Mesendoderm (in vitro differentiated cells): ENCODE measurements around the gene JMJD1C.

ENCODE experiments used
- DNase-seq: peaks from one replicate; pipeline ENCODE4 v3.0.0; 2013
- H2AK5ac ChIP-seq: 2 replicates; pipeline ENCODE4 v1.6.1; 2013; ENCODE audit warnings: low read length, inconsistent platforms
- H2BK120ac ChIP-seq: 2 replicates; pipeline ENCODE4 v1.6.1; 2013; ENCODE audit warnings: low read depth, mild to moderate bottlenecking, low read length, moderate library complexity, mixed read lengths
- H2BK15ac ChIP-seq: replicated peaks from 2 replicates; pipeline ENCODE4 v1.6.1; 2013; ENCODE audit warnings: low read depth, mild to moderate bottlenecking, moderate library complexity
- H2BK5ac ChIP-seq: 2 replicates; pipeline ENCODE4 v1.6.1; 2013; ENCODE audit warnings: low read length, inconsistent platforms
- H3K18ac ChIP-seq: 2 replicates; pipeline ENCODE4 v1.6.1; 2013; ENCODE audit warnings: mild to moderate bottlenecking, low read length, mixed read lengths
- H3K23ac ChIP-seq: one replicate; pipeline ENCODE4 v1.6.1; 2013; ENCODE audit warnings: low read length
- H3K27ac ChIP-seq: 2 replicates; pipeline ENCODE4 v1.5.1; 2013; ENCODE audit warnings: low read depth, mild to moderate bottlenecking, inconsistent platforms, low read length, moderate library complexity
- H3K27me3 ChIP-seq: 2 replicates; pipeline ENCODE4 v1.6.1; 2013; ENCODE audit warnings: low read length, control low read depth, mild to moderate bottlenecking, inconsistent platforms; ENCODE audit not compliant: insufficient read depth, poor library complexity
- H3K36me3 ChIP-seq: 2 replicates; pipeline ENCODE4 v1.6.1; 2013; ENCODE audit warnings: low read length, inconsistent platforms; ENCODE audit not compliant: control insufficient read depth, insufficient read depth
- H3K4ac ChIP-seq: one replicate; pipeline ENCODE4 v1.6.1; 2013; ENCODE audit warnings: low read depth, mild to moderate bottlenecking, low read length, moderate library complexity
- H3K4me1 ChIP-seq: 2 replicates; pipeline ENCODE4 v1.6.1; 2013; ENCODE audit warnings: low read depth, low read length, inconsistent platforms; ENCODE audit not compliant: control insufficient read depth
- H3K4me2 ChIP-seq: 2 replicates; pipeline ENCODE4 v1.6.1; 2013; ENCODE audit warnings: low read length
- H3K4me3 ChIP-seq: 2 replicates; pipeline ENCODE4 v1.5.1; 2013; ENCODE audit warnings: mild to moderate bottlenecking, low read length
- H3K56ac ChIP-seq: one replicate; pipeline ENCODE4 v1.6.1; 2013; ENCODE audit warnings: low read length
- H3K79me1 ChIP-seq: 2 replicates; pipeline ENCODE4 v1.6.1; 2013; ENCODE audit warnings: low read length, inconsistent platforms
- H3K79me2 ChIP-seq: 2 replicates; pipeline ENCODE4 v1.6.1; 2013; ENCODE audit warnings: mild to moderate bottlenecking, low read length; ENCODE audit not compliant: control insufficient read depth, insufficient read depth
- H3K9ac ChIP-seq: 2 replicates; pipeline ENCODE4 v1.6.1; 2013; ENCODE audit warnings: low read length, inconsistent platforms
- H4K5ac ChIP-seq: one replicate; pipeline ENCODE4 v1.6.1; 2013; ENCODE audit warnings: low read length
- H4K8ac ChIP-seq: one replicate; pipeline ENCODE4 v1.6.1; 2013; ENCODE audit warnings: low read depth, mild to moderate bottlenecking, control low read depth, low read length, moderate library complexity
- WGBS: extraction: QIAGEN DNeasy Blood & Tissue Kit; methylation state at CpG from one replicate; pipeline ENCODE4 v1.1.7; 2013; ENCODE audit warnings: low lambda C conversion rate, missing lambda C conversion rate; ENCODE audit not compliant: insufficient coverage; ENCODE audit errors: extremely low coverage; 5-methylcytosine and 5-hydroxymethylcytosine counted together

Gene JMJD1C

GRCh38 chr10:63474488-63474887 is 8.7 kb upstream of the JMJD1C start:
- no peak overlapping the region for H2BK120ac ChIP-seq
- no peak overlapping the region for H3K4me2 ChIP-seq
- no peak for DNase-seq
- H3K79me1 ChIP-seq, result peaks cover 2% of the 10 kb centered on the region
- H4K5ac ChIP-seq, result no peak overlapping the region
- H3K27ac ChIP-seq, result no peak overlapping the region
- no peak overlapping the region for H3K56ac ChIP-seq
- no peak overlapping the region for H2BK5ac ChIP-seq
- no CpG with 5 or more reads among the region's 8 CpGs for WGBS
- no peaks in the 10 kb centered on the region for H3K36me3 ChIP-seq
- no peaks in the 10 kb centered on the region for H3K27me3 ChIP-seq
- peaks cover 5% of the 10 kb centered on the region for H3K4me1 ChIP-seq
- no peak overlapping the region for H3K4ac ChIP-seq
- H3K9ac ChIP-seq, result no peak overlapping the region
- no peak overlapping the region for H3K4me3 ChIP-seq
- H3K23ac ChIP-seq, result no peak overlapping the region
- H3K18ac ChIP-seq, result peak overlapping the region; percentile 1
- peaks cover 19% of the 10 kb centered on the region for H3K79me2 ChIP-seq
- H4K8ac ChIP-seq, result no peak overlapping the region
- no peak overlapping the region for H2AK5ac ChIP-seq
- no peak overlapping the region for H2BK15ac ChIP-seq

GRCh38 chr10:63470928-63471327 is 5.2 kb upstream of the JMJD1C start:
- WGBS, result 100% methylated on average over 1 of the region's 3 CpGs
- no peaks in the 10 kb centered on the region for H3K27me3 ChIP-seq
- no peak overlapping the region for H3K4ac ChIP-seq
- no peaks in the 10 kb centered on the region for H3K4me1 ChIP-seq
- DNase-seq, result no peak
- H4K5ac ChIP-seq, result no peak overlapping the region
- H3K36me3 ChIP-seq, result no peaks in the 10 kb centered on the region
- no peak overlapping the region for H3K27ac ChIP-seq
- no peak overlapping the region for H3K56ac ChIP-seq
- H3K79me1 ChIP-seq, result peaks cover 2% of the 10 kb centered on the region
- peaks cover 14% of the 10 kb centered on the region for H3K79me2 ChIP-seq
- H3K18ac ChIP-seq, result no peak overlapping the region
- no peak overlapping the region for H3K23ac ChIP-seq
- H4K8ac ChIP-seq, result no peak overlapping the region
- H2BK15ac ChIP-seq, result no peak overlapping the region
- no peak overlapping the region for H2BK120ac ChIP-seq
- no peak overlapping the region for H2AK5ac ChIP-seq
- H3K4me2 ChIP-seq, result no peak overlapping the region
- no peak overlapping the region for H3K9ac ChIP-seq
- H3K4me3 ChIP-seq, result no peak overlapping the region
- H2BK5ac ChIP-seq, result no peak overlapping the region

GRCh38 chr10:63468947-63469346 is 3.2 kb upstream of the JMJD1C start:
- no peaks in the 10 kb centered on the region for H3K36me3 ChIP-seq
- no peak overlapping the region for H3K27ac ChIP-seq
- peaks cover 23% of the 10 kb centered on the region for H3K79me2 ChIP-seq
- H2BK5ac ChIP-seq, result no peak overlapping the region
- no peak overlapping the region for H4K8ac ChIP-seq
- H3K4ac ChIP-seq, result no peak overlapping the region
- H3K79me1 ChIP-seq, result peaks cover 2% of the 10 kb centered on the region
- no CpG with 5 or more reads among the region's 1 CpG for WGBS
- no peak overlapping the region for H3K9ac ChIP-seq
- H3K27me3 ChIP-seq, result no peaks in the 10 kb centered on the region
- no peak overlapping the region for H3K4me2 ChIP-seq
- H3K23ac ChIP-seq, result no peak overlapping the region
- H4K5ac ChIP-seq, result no peak overlapping the region
- H3K4me3 ChIP-seq, result no peak overlapping the region
- H3K18ac ChIP-seq, result no peak overlapping the region
- no peaks in the 10 kb centered on the region for H3K4me1 ChIP-seq
- no peak overlapping the region for H3K56ac ChIP-seq
- H2BK15ac ChIP-seq, result no peak overlapping the region
- H2AK5ac ChIP-seq, result no peak overlapping the region
- no peak overlapping the region for H2BK120ac ChIP-seq
- DNase-seq, result no peak

DNA sequence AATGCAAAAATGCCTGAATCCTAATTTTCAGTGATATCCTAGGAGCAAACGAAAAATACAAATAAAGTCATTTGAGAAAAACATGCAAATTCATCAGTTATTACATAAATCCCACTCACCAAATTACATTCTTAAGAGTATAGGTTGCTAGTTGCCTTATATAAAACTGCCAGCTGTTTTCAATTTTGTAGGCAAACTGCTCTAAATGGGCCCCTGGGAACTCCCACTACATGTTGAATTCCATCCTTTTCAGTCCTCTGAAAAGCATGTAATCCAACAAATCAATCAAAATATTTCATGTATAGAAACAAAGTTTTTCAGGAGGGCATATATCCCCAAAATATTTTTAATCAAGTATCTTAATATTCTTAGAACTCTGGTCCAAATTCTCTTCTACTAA is 2.1 kb upstream of the JMJD1C start:
- Histone ChIP-seq H3K18ac (no peak overlapping the region), H3K27ac (no peak overlapping the region), H2BK15ac (no peak overlapping the region), H3K9ac (no peak overlapping the region), H2BK5ac (no peak overlapping the region), H3K4ac (no peak overlapping the region), H3K4me1 (no peaks in the 10 kb centered on the region), H3K36me3 (no peaks in the 10 kb centered on the region), H3K56ac (no peak overlapping the region), H2AK5ac (no peak overlapping the region), H3K79me2 (peaks cover 29% of the 10 kb centered on the region), H3K23ac (no peak overlapping the region), H3K4me2 (no peak overlapping the region), H3K27me3 (no peaks in the 10 kb centered on the region), H4K5ac (no peak overlapping the region), H2BK120ac (no peak overlapping the region), H3K4me3 (no peak overlapping the region), H4K8ac (no peak overlapping the region), H3K79me1 (peaks cover 2% of the 10 kb centered on the region)
- DNase-seq, result no peak
- WGBS, result no CpG with 5 or more reads among the region's 1 CpG

- Histone ChIP-seq H3K27me3 (no peaks in the 10 kb centered on the region), H2AK5ac (no peak overlapping the region), H2BK5ac (peak overlapping the region; percentile 88), H3K56ac (peak overlapping the region; percentile 99), H3K79me2 (peaks cover 32% of the 10 kb centered on the region), H3K23ac (no peak overlapping the region), H3K18ac (peak overlapping the region; percentile 72), H3K4me1 (no peaks in the 10 kb centered on the region), H4K8ac (no peak overlapping the region), H3K9ac (peak overlapping the region; percentile 98), H2BK120ac (no peak overlapping the region), H2BK15ac (no peak overlapping the region), H3K4ac (peak overlapping the region; percentile 22), H3K27ac (peak overlapping the region; percentile 93), H4K5ac (no peak overlapping the region), H3K36me3 (no peaks in the 10 kb centered on the region), H3K4me3 (peak overlapping the region; percentile 70), H3K79me1 (no peaks in the 10 kb centered on the region), H3K4me2 (peak overlapping the region; percentile 70)
- DNase-seq, result peak; percentile 83
- 100% methylated on average over 1 of the region's 27 CpGs for WGBS
These were observed 563 bp upstream of the JMJD1C start for GRCh38 chr10:63466144-63466935.
